ENCODE measurements around the gene FDX2. TPM values are rescaled to one million over a fixed set of nuclear protein-coding genes. Genes with fewer than 3 reads are reported as not detected.
A peak's percentile ranks its signal among the peaks of the same experiment; 100 is the strongest.

FDX2 gene
- total and polyA plus RNA-seq, 2 of the 13 experiments (the other 11 are each of a cell fraction or from before 2014, with no cell fraction given), result 21.0 to 24.7 TPM

DNA sequence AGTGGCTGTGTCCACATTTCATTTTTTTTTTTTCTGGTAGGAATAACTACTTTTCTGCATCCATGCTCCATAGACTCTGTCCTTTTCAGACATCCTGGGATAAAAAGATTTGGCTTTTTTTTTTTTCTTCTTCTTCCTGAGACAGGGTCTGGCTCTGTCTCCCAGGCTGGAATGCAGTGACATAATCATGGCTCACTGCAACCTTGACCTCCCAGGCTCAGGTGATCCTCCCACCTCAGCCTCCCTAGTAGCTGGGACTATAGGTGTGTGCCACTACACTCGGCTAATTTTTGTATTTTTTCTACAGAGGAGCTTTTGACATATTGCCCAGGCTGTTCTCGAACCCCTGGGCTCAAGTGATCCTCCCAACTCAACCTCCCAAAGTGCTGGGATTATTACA is 27.7 kb upstream of the FDX2 start:
- no peak overlapping the region for H3K27ac ChIP-seq (ENCODE audit: extremely low read length, insufficient read depth, low read length)
- no peaks in the 10 kb centered on the region for H3K79me2 ChIP-seq (ENCODE audit: insufficient read depth, low read length)
- no TSS peak for BruUV-seq (replicated peaks)
- intact Hi-C loops (cut with micrococcal nuclease; ENCODE audit: unreplicated experiment), result no loop called here
- no peak overlapping the region for H3K4me3 ChIP-seq (replicated peaks in 1 of 3; ENCODE audit: insufficient read depth in 1 of 3, low read depth in 2 of 3, low read length in 3 of 3)
- H3K36me3 ChIP-seq (replicated peaks in 1 of 2; ENCODE audit: control insufficient read depth in 1 of 2, insufficient read depth in 2 of 2, low read length in 2 of 2), result no peaks in the 10 kb centered on the region
- POLR2A ChIA-PET, result interaction anchor here (1.7 to 6.5 kb wide), 3 partner anchors 9 to 37 kb away, joined by 5 to 38 read pairs (median 6); partner anchors contain the start of genes RAVER1 and TYK2
- H3K4me1 ChIP-seq (ENCODE audit: insufficient read depth, low read length), result peaks cover 45% of the 10 kb centered on the region
- H3K4me2 ChIP-seq (ENCODE audit: low read depth, low read length), result no peak overlapping the region
- TF ChIP-seq ARID5B (CRISPR knock-in tag; IDR thresholded peaks at IDR 0.05) (0 out of 2 replicates have a peak, but pooled peaks have one; percentile 15), NCOA1 (CRISPR knock-in tag; IDR thresholded peaks at IDR 0.05) (no peak), ZNF766 (CRISPR knock-in tag; IDR thresholded peaks at IDR 0.05; ENCODE audit: borderline replicate concordance) (no peak), ZNF770 (CRISPR knock-in tag; IDR thresholded peaks at IDR 0.05) (peak; percentile 98), ZNF616 (CRISPR knock-in tag; IDR thresholded peaks at IDR 0.05; ENCODE audit: low read depth) (no peak), RFX3 (CRISPR knock-in tag; IDR thresholded peaks at IDR 0.05) (no peak), SALL1 (CRISPR knock-in tag; IDR thresholded peaks at IDR 0.05) (no peak), PHF8 (CRISPR knock-in tag; IDR thresholded peaks at IDR 0.05) (no peak), SAP130 (CRISPR knock-in tag; IDR thresholded peaks at IDR 0.05; ENCODE audit: low read depth) (0 out of 2 replicates have a peak, but pooled peaks have one; percentile 17), TEAD3 (CRISPR knock-in tag; optimal IDR thresholded peaks at IDR 0.05; ENCODE audit: borderline replicate concordance) (peak; percentile 87), RARA (CRISPR knock-in tag; IDR thresholded peaks at IDR 0.05) (peak; percentile 75), ZSCAN9 (CRISPR knock-in tag; IDR thresholded peaks at IDR 0.05; ENCODE audit: borderline replicate concordance) (no peak), ARNTL (CRISPR knock-in tag; IDR thresholded peaks at IDR 0.05) (no peak), NR2F6 (IDR thresholded peaks at IDR 0.05) (peak; percentile 43; the same call in 1 of the 2 replicates), NR2F6 (CRISPR knock-in tag; IDR thresholded peaks at IDR 0.05) (peak; percentile 78), THRA (CRISPR knock-in tag; IDR thresholded peaks at IDR 0.05; ENCODE audit: borderline replicate concordance) (peak; percentile 68; the same call in 1 of the 2 replicates), NR2F1 (CRISPR knock-in tag; IDR thresholded peaks at IDR 0.05) (peak; percentile 38 to 39; a peak in 1 of 4 replicates)
- TF ChIP-seq, protein P1, sequence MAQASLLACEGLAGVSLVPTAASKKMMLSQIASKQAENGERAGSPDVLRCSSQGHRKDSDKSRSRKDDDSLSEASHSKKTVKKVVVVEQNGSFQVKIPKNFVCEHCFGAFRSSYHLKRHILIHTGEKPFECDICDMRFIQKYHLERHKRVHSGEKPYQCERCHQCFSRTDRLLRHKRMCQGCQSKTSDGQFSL (CRISPR knock-in tag; IDR thresholded peaks at IDR 0.05), result no peak
- no peaks in the 10 kb centered on the region for H4K20me1 ChIP-seq (ENCODE audit: insufficient read depth, low read length)
- H3K9me3 ChIP-seq (ENCODE audit: low read length), result no peaks in the 10 kb centered on the region
- no peak for DNase-seq (ENCODE audit: low spot score)
- no peak overlapping the region for H3K9ac ChIP-seq (ENCODE audit: insufficient read depth, low read depth, low read length)
- in situ Hi-C loops (cut with HindIII; ENCODE audit: extremely low pct_ligation_motif_present, low pct_unique_long_range_greater_than_20kb), result no loop called here
- FAIRE-seq, result no peak
- ATAC-seq, result no peak
- 0% methylated on average over 2 of the region's 2 CpGs for WGBS (ENCODE audit: low lambda C conversion rate)
- H2AFZ ChIP-seq (ENCODE audit: low read length), result no peak overlapping the region
- peaks cover 1 to 2% of the 10 kb centered on the region in 2 experiments; a peak in 2 of 5 replicates for H3K27me3 ChIP-seq (ENCODE audit: control insufficient read depth in 1 of 2, insufficient read depth in 2 of 2, low read length in 2 of 2)
- CTCF ChIA-PET (ENCODE audit: low intra/inter-chr PET ratio, low total read pairs), result no interaction called here
